Caco-2 (cell line): Measurements from ENCODE around the gene HDAC10. TPM values are rescaled to one million over a fixed set of nuclear protein-coding genes. Genes with fewer than 3 reads are reported as not detected.

Source experiments
- BruUV-seq: library from RNA; stranded (reverse); fragments of 400-500 nt; replicated peaks from 2 replicates; lab custom pipeline; 2021; lab: Mats Ljungman, UMichigan
- CTCF ChIA-PET: fragments of 300-600 bp; sonication (Branson Sonifier 250); formaldehyde crosslinking; loops from one replicate; lab custom pipeline; 2022; ENCODE audit warnings: antibody characterized with exemption; lab: Charles Lee
- POLR2A ChIA-PET: fragments of 300-600 bp; sonication (Branson Sonifier 250); formaldehyde crosslinking; loops from one replicate; lab custom pipeline; 2022; ENCODE audit warnings: antibody characterized with exemption; lab: Charles Lee
- DNase-seq, 2 experiments: peaks; one replicate each; pipeline versions ENCODE4 v3.0.0 to v3.0.0-alpha.2; 2020 to 2022
- H3K27me3 ChIP-seq: replicated peaks from 2 replicates; pipeline ENCODE4 v1.6.0; 2011; ENCODE audit warnings: low read length; ENCODE audit not compliant: control insufficient read depth, insufficient read depth
- H3K36me3 ChIP-seq: 2 replicates; pipeline ENCODE4 v1.5.1; 2011; ENCODE audit warnings: low read length; ENCODE audit not compliant: control insufficient read depth, insufficient read depth
- H3K4me1 ChIP-seq: fragments of 250-450 bp; sonication (Bioruptor Pico); 2 replicates; pipeline ENCODE4 v1.5.1; 2020; ENCODE audit warnings: mild to moderate bottlenecking
- H3K4me3 ChIP-seq: 2 replicates; pipeline ENCODE4 v1.5.1; 2011; ENCODE audit warnings: low read depth, mild to moderate bottlenecking, control low read depth, low read length
- H3K9me3 ChIP-seq: fragments of 250-450 bp; sonication (Bioruptor Pico); 2 replicates; pipeline ENCODE4 v1.5.1; 2020; ENCODE audit warnings: mild to moderate bottlenecking, moderate library complexity
- H3K27ac Mint-ChIP-seq: one replicate; pipeline ENCODE4 v1.8.0; 2022; ENCODE audit warnings: mixed read lengths; ENCODE audit not compliant: unreplicated experiment
- H3K27me3 Mint-ChIP-seq: one replicate; pipeline ENCODE4 v1.8.0; 2022; ENCODE audit warnings: mixed read lengths; ENCODE audit not compliant: insufficient read depth, unreplicated experiment
- H3K36me3 Mint-ChIP-seq: one replicate; pipeline ENCODE4 v1.8.0; 2022; ENCODE audit warnings: mild to moderate bottlenecking, mixed read lengths; ENCODE audit not compliant: insufficient read depth, unreplicated experiment
- H3K4me1 Mint-ChIP-seq: one replicate; pipeline ENCODE4 v1.8.0; 2022; ENCODE audit warnings: low read depth, mixed read lengths; ENCODE audit not compliant: unreplicated experiment
- H3K4me3 Mint-ChIP-seq: one replicate; pipeline ENCODE4 v1.8.0; 2022; ENCODE audit warnings: mild to moderate bottlenecking, moderate library complexity, mixed read lengths; ENCODE audit not compliant: unreplicated experiment
- H3K9me3 Mint-ChIP-seq: one replicate; pipeline ENCODE4 v1.8.0; 2022; ENCODE audit warnings: mixed read lengths; ENCODE audit not compliant: unreplicated experiment
- intact Hi-C: fragments of 100-400 bp; cut with micrococcal nuclease; formaldehyde crosslinking; loops from one replicate; pipeline ENCODE4 v1.10.0; 2022; ENCODE audit not compliant: unreplicated experiment
- total RNA-seq: library from RNA; stranded (reverse); gene quantifications from 2 replicates; pipeline ENCODE4 v1.2.3, GENCODE V29; 2022
- TF ChIP-seq, protein P1 (sequence below), 2 experiments: fragments of 200-600 bp in 1 of 2; IDR thresholded peaks; 1 replicate in 1 of 2; 2 replicates in 1 of 2; pipeline versions ENCODE4 v1.5.1 to v1.8.0; 2011 to 2022; ENCODE audit warnings: antibody characterized with exemption in 1 of 2, control low read depth in 1 of 2, inconsistent platforms in 1 of 2, low read depth in 1 of 2, low read length in 1 of 2, mild to moderate bottlenecking in 1 of 2, moderate library complexity in 1 of 2; ENCODE audit not compliant: insufficient read depth in 1 of 2, severe bottlenecking in 1 of 2, unreplicated experiment in 1 of 2

HDAC10 gene
- total RNA-seq, 1 experiment from 2014 or later: 63.5 TPM

DNA sequence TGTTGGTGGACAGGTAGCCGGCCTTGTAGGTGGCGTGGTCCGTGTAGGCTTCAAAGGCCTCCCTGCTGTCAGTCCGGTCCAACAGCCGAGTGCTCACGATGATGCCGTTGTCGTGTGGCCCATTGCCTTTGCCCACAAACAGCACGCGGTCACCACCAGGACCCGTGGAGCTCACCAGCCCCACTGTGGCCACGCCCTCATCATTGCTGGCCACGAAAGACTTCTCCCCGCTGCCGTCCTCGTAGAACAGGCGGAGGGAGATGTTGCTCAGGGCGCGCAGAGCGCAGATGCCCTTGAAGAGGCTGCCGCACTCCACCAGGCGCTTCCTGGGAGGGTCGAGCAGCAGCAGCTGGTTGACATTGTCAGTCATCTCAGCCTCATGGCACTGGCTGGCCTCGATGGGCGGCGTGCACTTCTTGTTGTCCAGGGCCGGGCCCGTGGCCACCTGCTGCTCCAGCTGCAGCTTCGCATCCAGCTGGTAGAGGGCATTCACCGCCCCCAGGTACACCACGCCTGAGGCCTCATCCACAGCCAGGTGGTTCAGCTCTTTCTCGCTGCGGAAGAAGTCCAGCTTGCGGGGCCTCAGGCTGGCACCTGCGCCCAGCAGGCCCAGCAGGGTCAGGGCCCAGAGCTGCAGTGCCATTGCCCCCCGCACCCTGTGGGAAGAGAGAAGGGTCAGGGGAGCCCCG, 39.0 kb upstream of the HDAC10 start:
- BruUV-seq: TSS peak; percentile 14
- Histone ChIP-seq H3K27me3 (no peaks in the 10 kb centered on the region), H3K36me3 (peaks cover 9% of the 10 kb centered on the region), H3K4me3 (no peak overlapping the region), H3K4me1 (peaks cover 23% of the 10 kb centered on the region), H3K9me3 (no peaks in the 10 kb centered on the region)
- TF ChIP-seq, protein P1, sequence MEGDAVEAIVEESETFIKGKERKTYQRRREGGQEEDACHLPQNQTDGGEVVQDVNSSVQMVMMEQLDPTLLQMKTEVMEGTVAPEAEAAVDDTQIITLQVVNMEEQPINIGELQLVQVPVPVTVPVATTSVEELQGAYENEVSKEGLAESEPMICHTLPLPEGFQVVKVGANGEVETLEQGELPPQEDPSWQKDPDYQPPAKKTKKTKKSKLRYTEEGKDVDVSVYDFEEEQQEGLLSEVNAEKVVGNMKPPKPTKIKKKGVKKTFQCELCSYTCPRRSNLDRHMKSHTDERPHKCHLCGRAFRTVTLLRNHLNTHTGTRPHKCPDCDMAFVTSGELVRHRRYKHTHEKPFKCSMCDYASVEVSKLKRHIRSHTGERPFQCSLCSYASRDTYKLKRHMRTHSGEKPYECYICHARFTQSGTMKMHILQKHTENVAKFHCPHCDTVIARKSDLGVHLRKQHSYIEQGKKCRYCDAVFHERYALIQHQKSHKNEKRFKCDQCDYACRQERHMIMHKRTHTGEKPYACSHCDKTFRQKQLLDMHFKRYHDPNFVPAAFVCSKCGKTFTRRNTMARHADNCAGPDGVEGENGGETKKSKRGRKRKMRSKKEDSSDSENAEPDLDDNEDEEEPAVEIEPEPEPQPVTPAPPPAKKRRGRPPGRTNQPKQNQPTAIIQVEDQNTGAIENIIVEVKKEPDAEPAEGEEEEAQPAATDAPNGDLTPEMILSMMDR (IDR thresholded peaks at IDR 0.05; ENCODE audit: insufficient read depth in 1 of 2, low read depth in 1 of 2, low read length in 1 of 2, severe bottlenecking in 1 of 2, unreplicated experiment in 1 of 2): no peak
- DNase-seq: no peak
- CTCF ChIA-PET: interaction anchor here (0.6 kb wide), 1 partner anchor 212 kb away, joined by 4 read pairs; no protein-coding TSS in a partner anchor
- POLR2A ChIA-PET: interaction anchor here (0.7 kb wide), 1 partner anchor 10 kb away, joined by 5 read pairs; no protein-coding TSS in a partner anchor
- Mint-ChIP-seq H3K4me3 (no peak overlapping the region), H3K9me3 (no peaks in the 10 kb centered on the region), H3K27ac (peak overlapping the region; percentile 90), H3K27me3 (no peaks in the 10 kb centered on the region), H3K36me3 (peaks cover 39% of the 10 kb centered on the region), H3K4me1 (peaks cover 7% of the 10 kb centered on the region)
- intact Hi-C loops: no loop called here

DNA sequence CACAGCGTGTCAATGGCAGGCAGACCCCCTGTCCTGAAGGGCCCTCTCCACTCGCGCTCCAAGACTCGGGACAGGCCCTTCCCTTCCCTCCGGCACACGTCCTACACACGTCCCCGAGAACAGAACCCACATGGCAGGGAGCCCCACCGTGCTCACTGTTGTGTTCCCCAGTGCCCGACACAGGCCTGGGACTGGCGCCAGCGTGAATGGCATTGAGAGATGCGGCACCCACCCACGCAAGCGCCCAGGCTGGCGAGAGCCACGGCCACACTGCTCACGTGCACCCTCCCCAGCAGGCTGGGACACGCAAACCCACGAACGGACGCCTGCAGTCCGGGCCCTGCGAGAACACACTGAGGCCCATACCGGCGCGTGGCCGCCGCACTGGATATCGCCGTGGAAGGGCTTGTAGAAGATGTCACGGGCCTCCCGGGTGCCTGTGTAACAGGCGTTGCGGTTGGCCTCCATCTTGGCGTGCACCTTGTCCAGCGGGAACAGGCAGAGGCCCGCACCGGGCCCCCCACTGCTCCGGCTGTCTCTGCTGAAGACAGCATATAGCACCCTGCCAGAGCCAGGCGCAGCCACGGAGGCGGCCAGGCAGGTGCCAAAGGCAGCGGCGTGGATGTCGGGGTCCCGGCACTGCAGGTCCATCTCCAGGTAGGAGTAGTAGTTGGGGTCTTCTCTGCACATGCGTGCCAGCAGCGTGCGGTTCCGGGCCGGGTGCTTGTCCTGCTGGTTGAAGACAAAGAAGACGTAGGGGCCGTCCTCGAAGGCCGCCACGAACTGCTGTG, 38.3 kb upstream of the HDAC10 start:
- H3K4me3 Mint-ChIP-seq: no peak overlapping the region
- no TSS peak for BruUV-seq
- intact Hi-C loops: no loop called here
- Histone ChIP-seq H3K4me1 (peaks cover 16% of the 10 kb centered on the region), H3K9me3 (no peaks in the 10 kb centered on the region), H3K4me3 (no peak overlapping the region), H3K36me3 (peaks cover 6% of the 10 kb centered on the region), H3K27me3 (no peaks in the 10 kb centered on the region)
- H3K9me3 Mint-ChIP-seq: no peaks in the 10 kb centered on the region
- no peak for DNase-seq
- H3K27me3 Mint-ChIP-seq: no peaks in the 10 kb centered on the region
- peaks cover 47% of the 10 kb centered on the region for H3K36me3 Mint-ChIP-seq
- ChIA-PET POLR2A (interaction anchor here (0.6 kb wide), 1 partner anchor 41 kb away, joined by 4 read pairs; no protein-coding TSS in a partner anchor), CTCF (no interaction called here)
- TF ChIP-seq, protein P1 (IDR thresholded peaks at IDR 0.05; ENCODE audit: insufficient read depth in 1 of 2, low read depth in 1 of 2, low read length in 1 of 2, severe bottlenecking in 1 of 2, unreplicated experiment in 1 of 2): no peak
- H3K4me1 Mint-ChIP-seq: peaks cover 7% of the 10 kb centered on the region
- no peak overlapping the region for H3K27ac Mint-ChIP-seq

DNA sequence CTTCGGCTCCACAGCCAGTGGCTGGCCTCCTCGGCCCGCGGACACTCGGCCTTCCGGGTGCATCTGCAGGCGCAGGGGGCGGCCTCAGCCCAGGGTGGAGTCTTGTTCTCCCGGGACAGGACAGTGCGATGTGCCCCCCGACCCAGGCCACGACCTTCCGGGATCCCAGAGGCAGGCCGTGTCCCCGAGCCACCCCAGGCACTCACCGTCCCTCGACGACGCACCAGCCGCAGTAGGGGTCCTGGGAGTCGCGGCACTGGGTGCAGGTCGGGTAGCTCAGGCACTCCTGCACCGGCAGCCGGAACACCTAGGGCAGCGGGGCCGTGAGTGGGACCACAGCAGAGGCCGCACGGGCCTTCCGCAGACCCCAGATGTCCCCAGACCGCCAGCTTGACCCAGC, 36.7 kb upstream of the HDAC10 start:
- H3K4me3 ChIP-seq: no peak overlapping the region
- Mint-ChIP-seq H3K36me3 (peaks cover 52% of the 10 kb centered on the region), H3K27ac (no peak overlapping the region), H3K4me1 (peaks cover 4% of the 10 kb centered on the region), H3K27me3 (no peaks in the 10 kb centered on the region), H3K4me3 (no peak overlapping the region), H3K9me3 (no peaks in the 10 kb centered on the region)
- no peaks in the 10 kb centered on the region for H3K9me3 ChIP-seq
- ChIA-PET POLR2A (no interaction called here), CTCF (no interaction called here)
- TF ChIP-seq, protein P1 (IDR thresholded peaks at IDR 0.05; ENCODE audit: insufficient read depth in 1 of 2, low read depth in 1 of 2, low read length in 1 of 2, severe bottlenecking in 1 of 2, unreplicated experiment in 1 of 2): no peak
- H3K36me3 ChIP-seq: peaks cover 6% of the 10 kb centered on the region
- no peak for DNase-seq
- intact Hi-C loops: no loop called here
- BruUV-seq: no TSS peak
- H3K4me1 ChIP-seq: peaks cover 11% of the 10 kb centered on the region
- no peaks in the 10 kb centered on the region for H3K27me3 ChIP-seq
